GM19193 (cell line): ENCODE data around the gene EIF4EBP3.

Experiments used
- POLR2A ChIP-seq: IDR thresholded peaks from 4 replicates; pipeline ENCODE4 v1.6.1; 2011; ENCODE audit not compliant: insufficient read depth, insufficient read length; ENCODE audit errors: extremely low read depth

Gene EIF4EBP3

GRCh38 chr5:140550147-140551079 is 3.0 kb downstream of the EIF4EBP3 start:
- no peak for TF ChIP-seq POLR2A

GRCh38 chr5:140551872-140552271 is 4.4 kb downstream of the EIF4EBP3 start:
- TF ChIP-seq POLR2A: no peak

DNA sequence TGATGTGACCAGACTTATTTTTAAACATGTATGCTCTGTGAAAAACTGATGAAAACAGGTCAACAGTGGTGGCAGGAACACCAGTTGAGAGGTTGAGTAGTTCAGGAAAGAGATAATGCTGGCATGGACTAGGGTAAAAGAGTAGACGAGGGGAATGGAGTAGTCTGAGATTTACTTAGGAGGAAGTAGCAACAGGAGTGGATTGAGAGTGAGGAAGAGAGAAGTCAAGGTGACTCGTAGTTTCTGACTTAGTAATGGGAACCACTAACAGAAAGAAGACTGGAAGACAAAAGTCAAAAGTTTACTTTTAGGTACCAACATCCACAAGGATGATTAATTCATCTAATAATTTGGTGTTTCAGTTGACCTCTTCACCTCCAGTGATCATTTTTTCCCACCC is 6.2 kb downstream of the EIF4EBP3 start:
- TF ChIP-seq POLR2A: no peak

DNA sequence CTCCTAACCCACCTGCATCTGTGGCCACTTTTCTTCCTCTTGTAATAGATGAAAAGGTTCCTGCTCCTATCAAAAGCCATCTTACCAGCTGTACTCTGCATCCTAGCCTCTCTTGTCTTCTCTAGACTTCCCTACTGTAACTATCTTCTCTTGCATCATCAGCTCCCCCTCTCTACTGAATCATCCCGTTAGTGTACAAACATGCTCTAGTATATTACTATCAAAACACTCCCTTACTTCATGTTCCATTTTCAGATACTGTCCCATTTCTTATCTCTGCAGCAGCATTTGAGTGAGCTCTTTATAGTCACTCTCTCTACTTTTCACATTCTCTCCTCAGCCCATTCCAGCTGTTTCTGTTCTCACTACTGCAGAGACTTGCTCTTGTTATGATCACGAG is 7.0 kb downstream of the EIF4EBP3 start:
- no peak for TF ChIP-seq POLR2A

- peak; percentile 29 for TF ChIP-seq POLR2A
Measured at GRCh38 chr5:140555747-140556312, 8.4 kb downstream of the EIF4EBP3 start.

GRCh38 chr5:140556438-140556837 is 9.0 kb downstream of the EIF4EBP3 start:
- no peak for TF ChIP-seq POLR2A

DNA sequence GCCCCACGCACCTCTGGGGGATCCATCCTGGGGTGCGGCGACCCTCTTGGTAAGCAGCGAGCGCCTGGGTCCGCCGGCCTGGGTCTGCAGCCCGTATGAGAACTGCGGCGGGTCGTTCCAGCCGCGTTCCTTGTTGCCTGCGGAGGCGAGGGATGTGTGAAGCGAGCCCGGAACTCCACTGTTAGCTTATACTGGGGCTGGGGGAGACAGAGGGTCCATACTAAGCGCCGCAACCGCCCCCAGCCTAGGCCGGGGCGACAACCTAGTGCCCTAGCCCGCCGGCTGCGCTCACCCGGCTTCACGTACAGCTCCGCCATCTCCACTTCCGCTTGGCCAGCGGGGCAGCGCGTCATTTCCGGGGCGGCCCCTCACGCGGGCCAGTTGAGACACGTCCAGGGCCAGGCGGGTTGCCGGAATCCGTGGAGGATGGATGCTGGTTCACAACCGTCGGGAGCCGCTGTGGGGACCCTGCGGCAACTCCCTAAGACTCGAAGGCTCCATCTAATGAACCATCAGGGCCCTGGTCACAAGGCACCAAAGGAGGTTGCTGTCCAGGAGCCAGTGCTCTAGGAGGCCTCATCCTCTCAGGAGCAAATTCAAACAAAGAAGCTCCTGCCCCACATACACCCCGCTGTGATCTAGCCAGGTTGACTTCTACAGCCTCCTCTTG is 9.8 kb downstream of the EIF4EBP3 start, which contains the start of gene SRA1:
TSS of gene SRA1 (minus strand) at position 338 of the 670 bp plus-strand sequence. CDS start at position 317, 21 bp downstream.
- peak; percentile 99 for TF ChIP-seq POLR2A

DNA sequence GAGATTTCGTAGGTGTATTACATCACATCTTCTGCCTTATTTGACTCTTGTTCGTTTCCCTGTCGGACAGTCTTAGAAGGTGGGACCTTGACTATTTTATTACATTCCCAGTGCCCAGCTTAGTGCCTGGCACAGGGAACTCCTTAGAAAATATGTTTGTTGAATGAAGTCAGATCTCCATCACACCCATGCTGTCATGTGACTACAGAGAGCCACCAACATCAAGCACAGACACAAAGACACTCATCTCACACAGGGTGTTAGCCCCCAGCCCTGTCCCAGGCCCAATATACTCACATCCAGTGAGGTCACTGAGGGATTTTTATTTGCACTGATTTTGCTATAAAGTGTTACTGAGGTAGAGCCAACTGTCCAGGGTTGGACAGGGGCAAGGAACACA is 10.5 kb downstream of the EIF4EBP3 start:
- TF ChIP-seq POLR2A: no peak

- TF ChIP-seq POLR2A: no peak
Measured at GRCh38 chr5:140558542-140558941, 11.1 kb downstream of the EIF4EBP3 start.

- TF ChIP-seq POLR2A: no peak
Measured at GRCh38 chr5:140560227-140560626, 12.8 kb downstream of the EIF4EBP3 start.

DNA sequence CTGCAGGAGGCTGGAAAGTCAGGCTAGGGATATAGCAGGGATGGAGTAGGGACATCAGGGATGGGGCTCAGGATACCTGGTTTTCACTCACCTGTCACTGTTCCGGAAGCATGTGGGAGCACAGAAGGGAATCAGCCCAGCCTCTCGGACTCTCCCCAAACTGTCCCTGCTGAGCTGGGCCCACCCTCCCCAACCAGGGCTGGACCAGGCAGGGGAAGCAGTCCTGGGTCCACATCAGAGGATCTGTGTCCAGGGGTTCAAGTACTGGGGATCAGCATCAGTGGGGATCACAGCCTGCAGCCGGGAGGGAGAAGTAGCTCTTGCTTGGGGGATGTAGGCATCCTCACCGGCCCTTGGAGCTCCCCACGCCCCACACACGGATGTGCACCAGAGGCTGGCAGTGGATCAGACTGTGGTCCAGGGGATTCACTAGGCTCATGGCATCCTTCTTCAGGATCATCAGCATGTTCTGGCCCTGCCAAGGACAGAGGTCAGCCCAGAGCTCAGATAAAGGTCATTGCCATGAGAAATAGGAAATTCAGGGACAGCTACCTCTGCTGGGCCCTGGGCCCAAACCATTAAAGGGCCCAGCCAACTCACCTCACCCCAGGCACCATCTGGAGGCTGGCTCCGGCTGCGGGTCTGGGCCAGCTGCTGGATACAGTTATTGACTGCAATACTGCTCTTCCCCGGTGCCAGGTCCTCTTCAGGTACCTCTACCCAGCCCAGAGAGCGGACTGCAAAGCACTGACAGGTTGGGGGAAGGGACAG is 14.5 kb downstream of the EIF4EBP3 start:
- TF ChIP-seq POLR2A: no peak

GRCh38 chr5:140563596-140563995 is 16.1 kb downstream of the EIF4EBP3 start:
- no peak for TF ChIP-seq POLR2A

GRCh38 chr5:140564196-140565023 is 16.9 kb downstream of the EIF4EBP3 start, which contains the start of the genes APBB3 and SLC35A4:
TSS of gene APBB3 (minus strand) at chr5:140564598. CDS start at chr5:140564245, 353 bp downstream.
TSS of gene SLC35A4 (plus strand) at chr5:140564828. CDS start at chr5:140567170, 2,342 bp downstream.
- peak; percentile 88 for TF ChIP-seq POLR2A
